K562 (cell line): Measurements from ENCODE around the gene USP13. TPM values are rescaled to one million over a fixed set of nuclear protein-coding genes. Genes with fewer than 3 reads are reported as not detected.

ENCODE experiments used
- ZBTB40 ChIP-seq, 2 experiments: fragments of 450-650 bp in 1 of 2; sonication (generic) in 1 of 2; formaldehyde crosslinking in 1 of 2; IDR thresholded peaks; 2 replicates each; pipeline versions ENCODE4 v1.7.1 to v1.9.0; 2016 to 2022; ENCODE audit warnings: inconsistent platforms in 1 of 2, mild to moderate bottlenecking in 1 of 2, missing genetic modification reagents in 1 of 2
- ZNF740 ChIP-seq, 3 experiments: fragments of 200-800 bp in 1 of 3; sonication (Bioruptor generic) in 1 of 3; sonication (generic) in 1 of 3; formaldehyde crosslinking in 1 of 3; IDR thresholded peaks; 2 replicates each; pipeline versions ENCODE4 v1.6.1 to v1.8.0; 2016 to 2022; ENCODE audit warnings: mild to moderate bottlenecking in 2 of 3, missing compliant biosample characterization in 2 of 3, missing genetic modification characterization in 2 of 3, missing genetic modification reagents in 1 of 3
- polyA plus RNA-seq, 8 experiments: library from polyadenylated mRNA; depleted of rRNA in 4 of 8; stranded (reverse) in 5 of 8; unstranded in 3 of 8; fragments of >200 nt; fragmentation: Nextera tagmentation in 2 of 8; fragmentation: Illumina TruSeq in 1 of 8; extraction: Ambion mirVana in 2 of 8; extraction: Trizol in 1 of 8; gene quantifications; 2 replicates each; pipeline versions ENCODE4 v1.2.1 to v1.2.3, GENCODE V29; 2011 to 2014; ENCODE audit warnings: inconsistent platforms in 1 of 8, missing spikeins in 1 of 8
- total RNA-seq, 7 experiments: library from RNA; depleted of rRNA in 6 of 7; stranded (reverse); fragments of >200 nt in 6 of 7; fragmentation: Illumina TruSeq in 2 of 7; extraction: Trizol in 2 of 7; gene quantifications; 2 replicates each; pipeline versions ENCODE4 v1.2.1 to v1.2.3, GENCODE V29; 2011 to 2021; ENCODE audit warnings: low replicate concordance in 1 of 7

The USP13 gene
- total and polyA plus RNA-seq, 9 of the 15 experiments (the other 6 are each of a cell fraction or from before 2014, with no cell fraction given), result 0.11 to 2.3 (median 0.51) TPM

GRCh38 chr3:179822296-179822695, 169.5 kb downstream of the USP13 start (continued):
- TF ChIP-seq ZNF740 (CRISPR knock-in tag; IDR thresholded peaks at IDR 0.05) (no peak), ZNF740 (tag; IDR thresholded peaks at IDR 0.05) (no peak), ZBTB40 (IDR thresholded peaks at IDR 0.05) (no peak), ZBTB40 (CRISPR knock-in tag; IDR thresholded peaks at IDR 0.05) (no peak)
